ENCODE results near the gene PDK2.

Gene PDK2

DNA sequence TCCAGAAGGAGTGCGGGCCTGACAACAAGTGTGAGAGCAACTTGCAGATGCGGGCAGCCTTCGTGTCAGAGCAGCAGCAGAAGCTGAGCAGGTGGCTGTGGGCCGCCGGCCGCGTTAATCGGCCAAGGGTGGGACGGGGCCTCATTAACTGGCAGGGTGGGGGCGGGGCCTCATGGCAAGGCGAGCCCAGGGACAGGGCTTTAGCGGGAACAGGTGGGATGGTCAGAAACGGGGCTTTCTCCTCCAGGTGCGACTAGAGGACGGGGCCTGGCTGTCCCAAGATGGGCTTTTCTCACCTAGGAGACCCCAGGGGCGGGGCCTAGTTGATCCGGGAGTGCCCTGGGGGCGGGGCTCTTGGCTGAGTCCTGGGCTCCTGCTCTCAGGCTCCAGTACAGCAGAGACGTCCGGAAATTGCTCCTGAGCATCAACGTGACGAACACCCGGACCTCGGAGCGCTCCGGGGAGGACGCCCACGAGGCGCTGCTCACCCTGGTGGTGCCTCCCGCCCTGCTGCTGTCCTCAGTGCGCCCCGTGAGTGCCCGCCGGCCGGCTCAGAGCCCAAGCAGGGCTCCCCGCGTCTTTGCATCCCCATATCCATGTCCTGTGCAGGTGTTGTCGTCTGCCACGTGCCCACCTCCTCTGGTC is 18.4 kb upstream of the PDK2 start:
- in situ Hi-C loops (cut with HindIII; ENCODE audit: low sequenced_read_pairs): loop anchor here (5.0 kb wide), 2 partner anchors 56 to 79 kb away; partner anchors contain the start of genes DLX3 and SAMD14

GRCh38 chr17:50078430-50078829 is 16.7 kb upstream of the PDK2 start:
- in situ Hi-C loops (cut with HindIII; ENCODE audit: low sequenced_read_pairs): loop anchor here (5.0 kb wide), 2 partner anchors 54 to 81 kb away; partner anchors contain the start of genes DLX3 and SAMD14

- in situ Hi-C loops (cut with HindIII; ENCODE audit: low sequenced_read_pairs): loop anchor here (5.0 kb wide), 2 partner anchors 53 to 82 kb away; partner anchors contain the start of genes DLX3 and SAMD14
These were observed 15.6 kb upstream of the PDK2 start for GRCh38 chr17:50079334-50080095.

- in situ Hi-C loops (cut with HindIII; ENCODE audit: low sequenced_read_pairs): no loop called here
These were observed 15.1 kb upstream of the PDK2 start for GRCh38 chr17:50080096-50080480.

DNA sequence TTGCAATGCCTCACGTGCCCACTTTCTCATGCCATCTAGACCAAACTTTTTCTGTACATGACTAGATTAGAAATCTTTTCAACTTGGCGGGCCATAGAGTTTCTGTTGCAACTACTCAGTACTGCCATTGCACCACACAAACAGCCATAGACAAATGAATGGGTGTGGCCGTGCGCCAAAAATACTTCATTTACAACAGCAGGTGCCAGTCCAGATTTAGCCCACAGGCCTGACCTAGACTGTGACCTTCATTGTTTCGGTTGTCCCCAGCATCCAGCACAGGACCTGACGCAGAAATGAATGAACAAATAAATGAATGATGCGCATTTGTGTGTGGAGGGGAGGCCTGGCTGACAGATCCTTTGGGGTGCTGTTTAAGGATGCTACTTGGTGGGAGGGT is 14.3 kb upstream of the PDK2 start:
- in situ Hi-C loops (cut with HindIII; ENCODE audit: low sequenced_read_pairs): no loop called here

GRCh38 chr17:50081757-50082156 is 13.4 kb upstream of the PDK2 start:
- in situ Hi-C loops (cut with HindIII; ENCODE audit: low sequenced_read_pairs): no loop called here

DNA sequence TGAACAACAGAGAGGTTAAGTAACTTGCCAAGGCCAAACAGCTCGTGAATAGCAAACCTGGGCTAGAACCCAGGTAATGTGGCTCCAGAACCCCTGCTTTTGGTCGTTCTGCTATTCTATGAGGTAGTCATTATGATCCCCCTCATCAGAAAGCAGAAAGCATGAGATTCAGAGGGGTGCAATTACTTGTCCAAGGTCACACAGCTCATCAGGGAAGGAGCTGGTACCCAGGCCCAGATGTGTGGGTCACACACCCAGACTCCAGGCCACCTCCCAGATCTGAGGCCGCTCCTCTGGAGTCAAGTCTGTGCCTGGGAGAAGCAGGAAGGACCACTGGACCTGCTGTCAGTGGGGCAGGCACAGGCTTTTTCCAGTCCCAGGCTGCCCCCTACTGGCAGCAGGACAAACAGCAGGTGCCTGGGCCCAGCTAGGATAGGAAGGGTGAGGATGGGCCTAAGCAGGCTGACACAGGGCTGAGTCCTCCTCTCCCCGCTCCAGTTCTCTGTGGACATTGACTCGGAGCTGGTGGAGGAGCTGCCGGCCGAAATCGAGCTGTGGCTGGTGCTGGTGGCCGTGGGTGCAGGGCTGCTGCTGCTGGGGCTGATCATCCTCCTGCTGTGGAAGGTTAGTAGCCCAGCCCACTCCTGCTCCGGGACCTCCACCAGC is 7.8 kb upstream of the PDK2 start:
- in situ Hi-C loops (cut with HindIII; ENCODE audit: low sequenced_read_pairs): no loop called here

- in situ Hi-C loops (cut with HindIII; ENCODE audit: low sequenced_read_pairs): no loop called here
These were observed 7.2 kb upstream of the PDK2 start for GRCh38 chr17:50087912-50088405.

- in situ Hi-C loops (cut with HindIII; ENCODE audit: low sequenced_read_pairs): no loop called here
These were observed 6.0 kb upstream of the PDK2 start for GRCh38 chr17:50088952-50089825.

DNA sequence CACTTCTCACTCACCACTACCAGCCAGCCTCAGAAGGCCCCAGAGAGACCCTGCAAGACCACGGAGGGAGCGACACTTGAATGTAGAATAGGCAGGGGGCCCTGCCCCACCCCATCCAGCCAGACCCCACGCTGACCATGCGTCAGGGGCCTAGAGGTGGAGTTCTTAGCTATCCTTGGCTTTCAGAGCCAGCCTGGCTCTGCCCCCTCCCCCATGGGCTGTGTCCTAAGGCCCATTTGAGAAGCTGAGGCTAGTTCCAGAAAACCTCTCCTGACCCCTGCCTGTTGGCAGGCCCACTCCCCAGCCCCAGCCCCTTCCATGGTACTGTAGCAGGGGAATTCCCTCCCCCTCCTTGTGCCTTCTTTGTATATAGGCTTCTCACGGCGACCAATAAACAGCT is 5.1 kb upstream of the PDK2 start:
- in situ Hi-C loops (cut with HindIII; ENCODE audit: low sequenced_read_pairs): no loop called here

DNA sequence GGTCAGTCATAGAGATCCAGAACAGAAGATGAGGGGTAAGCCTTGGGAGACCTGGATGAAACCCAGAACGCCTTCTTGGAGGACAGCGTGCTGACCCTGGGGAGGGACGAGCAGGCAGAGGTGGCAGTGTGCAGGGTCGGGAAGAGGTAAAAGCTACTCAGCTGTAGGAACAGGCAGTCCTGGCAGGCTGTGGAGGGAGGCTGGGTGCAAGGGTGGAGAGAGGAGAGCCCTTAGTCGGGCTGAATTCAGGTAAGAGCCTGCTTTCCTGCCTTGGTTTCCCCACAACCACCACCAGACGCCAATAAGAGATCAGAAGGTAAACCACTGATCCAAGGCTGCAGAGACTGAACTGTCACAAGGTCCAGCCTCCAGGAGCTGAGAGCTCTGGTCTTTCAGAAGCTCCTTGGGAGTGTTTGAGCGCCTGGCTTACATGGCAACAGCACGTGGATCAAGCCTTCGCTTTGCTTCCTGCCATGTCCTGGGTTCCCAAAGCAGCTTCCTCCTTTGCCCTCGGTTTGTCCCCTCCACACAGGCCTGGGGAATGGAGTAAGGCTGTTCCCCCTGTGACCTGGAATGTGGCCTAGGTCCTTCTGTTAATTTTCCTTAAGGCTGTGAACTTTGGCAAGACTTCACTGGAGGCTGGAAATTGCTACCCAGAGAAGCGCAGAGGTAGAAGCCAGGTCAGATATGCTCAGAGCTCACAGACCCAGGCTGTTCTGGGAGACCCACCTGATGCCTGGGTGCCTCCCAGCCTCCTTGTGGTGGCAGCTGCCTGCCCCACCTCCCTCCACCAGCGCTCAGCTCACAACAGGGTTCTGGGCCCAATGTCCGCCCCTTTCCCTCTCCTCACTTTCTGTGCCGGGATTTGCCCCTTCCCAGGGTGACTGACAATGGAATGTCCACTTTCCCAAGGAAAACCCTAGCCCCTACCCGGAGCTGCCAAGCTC is 3.9 kb upstream of the PDK2 start:
- in situ Hi-C loops (cut with HindIII; ENCODE audit: low sequenced_read_pairs): no loop called here

- in situ Hi-C loops (cut with HindIII; ENCODE audit: low sequenced_read_pairs): no loop called here
These were observed 3.2 kb upstream of the PDK2 start for GRCh38 chr17:50091918-50092285.

- in situ Hi-C loops (cut with HindIII; ENCODE audit: low sequenced_read_pairs): no loop called here
These were observed 1.9 kb upstream of the PDK2 start for GRCh38 chr17:50093246-50093645.

DNA sequence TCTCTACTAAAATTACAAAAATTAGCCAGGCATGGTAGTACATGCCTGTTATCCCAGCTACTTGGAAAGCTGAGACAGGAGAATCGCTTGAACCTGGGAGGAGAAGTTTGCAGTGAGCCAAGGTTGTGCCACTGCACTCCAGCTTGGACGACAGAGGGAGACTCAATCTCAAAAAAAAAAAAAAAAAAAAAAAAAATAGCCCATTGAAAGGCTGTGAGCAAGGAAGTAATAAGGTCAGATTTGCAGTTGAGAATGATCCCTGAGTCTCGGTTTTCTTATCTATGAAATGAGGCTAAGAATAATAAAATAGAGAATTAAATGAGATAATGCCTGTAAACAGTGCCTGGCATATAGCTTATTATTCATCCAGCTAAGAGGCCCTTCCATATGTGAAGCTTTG is 1.3 kb upstream of the PDK2 start:
- in situ Hi-C loops (cut with HindIII; ENCODE audit: low sequenced_read_pairs): no loop called here

GRCh38 chr17:50094243-50094752 is 853 bp upstream of the PDK2 start:
- in situ Hi-C loops (cut with HindIII; ENCODE audit: low sequenced_read_pairs): no loop called here

DNA sequence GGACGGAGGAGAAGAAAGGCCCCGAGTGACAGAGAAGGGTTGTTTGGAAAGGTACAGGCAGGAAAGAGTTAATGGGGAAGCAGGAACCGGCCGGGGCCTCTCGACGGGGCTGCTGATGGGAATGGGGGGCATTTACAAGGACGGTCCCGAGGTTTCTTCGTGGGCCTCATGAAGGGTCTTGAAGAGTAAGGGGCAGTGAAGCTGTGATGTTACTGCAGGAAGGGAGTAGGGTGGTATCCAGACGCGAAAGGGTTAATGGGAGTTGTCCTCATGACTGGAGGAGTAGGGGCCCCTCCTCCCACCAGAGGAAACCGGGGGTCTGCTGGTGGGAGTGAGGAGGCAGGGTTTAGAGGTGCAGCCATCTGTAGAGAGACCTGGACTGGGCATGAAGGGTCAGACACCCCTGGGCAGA is 481 bp downstream of the PDK2 start:
- in situ Hi-C loops (cut with HindIII; ENCODE audit: low sequenced_read_pairs): no loop called here

GRCh38 chr17:50096092-50096491 is 941 bp downstream of the PDK2 start:
- in situ Hi-C loops (cut with HindIII; ENCODE audit: low sequenced_read_pairs): no loop called here

DNA sequence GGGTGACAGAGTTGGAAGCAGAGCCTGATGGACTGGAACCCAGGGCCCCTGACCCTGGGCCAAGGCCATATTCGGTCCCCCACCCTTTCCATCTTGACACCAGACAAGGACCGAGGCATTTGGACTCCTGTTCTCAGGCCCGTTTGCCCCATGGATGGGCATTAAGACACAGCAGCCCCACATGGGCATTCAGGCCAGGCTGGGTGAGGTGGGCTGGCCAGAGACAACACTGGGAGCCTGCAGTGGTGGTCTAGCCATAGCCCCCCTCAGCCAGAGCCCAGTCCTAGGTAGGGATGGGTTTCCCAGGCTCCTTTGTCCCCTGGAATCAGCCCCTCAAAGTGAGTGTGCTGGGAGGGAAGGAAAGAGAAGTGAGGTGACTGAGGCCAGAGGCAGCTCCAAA is 1.6 kb downstream of the PDK2 start:
- in situ Hi-C loops (cut with HindIII; ENCODE audit: low sequenced_read_pairs): no loop called here

GRCh38 chr17:50097455-50097854 is 2.3 kb downstream of the PDK2 start:
- in situ Hi-C loops (cut with HindIII; ENCODE audit: low sequenced_read_pairs): no loop called here
